ENCODE measurements around the gene DIDO1.

DNA sequence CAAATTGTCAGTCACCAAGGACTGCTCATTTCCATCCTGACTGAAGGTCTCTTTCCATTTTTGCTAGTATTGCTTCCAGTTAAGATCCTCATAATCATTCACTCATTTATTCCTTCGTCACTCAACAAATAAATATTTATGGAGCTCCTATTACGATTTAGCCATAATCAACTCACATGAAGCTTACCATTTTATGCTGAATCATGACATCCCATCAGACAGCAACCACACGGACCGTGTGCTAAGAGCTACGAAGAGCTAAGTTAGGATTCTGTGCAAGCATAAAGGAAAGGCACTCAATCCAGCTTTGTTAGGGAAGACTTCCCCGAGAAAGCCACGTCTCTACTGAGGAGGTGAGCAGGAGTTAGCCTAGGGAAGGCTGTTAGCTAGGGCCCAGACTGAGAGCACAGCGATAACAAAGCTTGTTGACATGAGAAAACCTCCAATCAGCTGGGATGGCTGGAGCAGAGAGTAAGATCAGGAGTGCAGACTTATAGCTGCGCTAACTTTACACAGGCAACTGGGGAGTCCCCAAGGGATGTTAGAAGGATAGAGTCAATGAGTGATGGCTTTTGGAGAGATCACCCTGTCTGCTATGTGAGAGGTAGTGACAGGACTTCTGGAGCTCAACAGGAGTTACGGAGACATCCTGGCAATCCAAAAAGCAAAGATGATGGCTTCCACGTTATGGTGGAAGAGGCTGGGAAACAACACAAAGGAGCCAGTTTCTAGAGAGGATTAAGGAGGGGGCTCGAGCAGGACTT is 9.1 kb upstream of the DIDO1 start:
- no peak for TF ChIP-seq POLR2A (IDR thresholded peaks at IDR 0.05; ENCODE audit: low read length)
- no peak for TF ChIP-seq GATA1 (IDR thresholded peaks at IDR 0.05; ENCODE audit: low read depth, low read length)

Data from erythroblast (primary cell).